Stimulated activated CD4-positive, alpha-beta T cell treated with anti-CD3 and anti-CD28 coated beads, Interleukin-1b, Interleukin-23, amount 100 ng/mL, for 24 hours (primary cell): ENCODE data around the gene TAF4.
"Not testable (repeated sequence)": the region's sequence is repeated elsewhere in the genome, so short reads cannot be mapped to it uniquely, and the experiment has no call there.

Experiments used
- DNase-seq, 4 experiments: peaks; one replicate each; pipeline ENCODE4 v3.0.0-alpha.2; 2020; ENCODE audit warnings: low read depth in 4 of 4, low spot score in 1 of 4

The TAF4 gene

GRCh38 chr20:62079166-62079565 lies 13.5 kb upstream of the TAF4 start:
- no peak for DNase-seq

GRCh38 chr20:62073323-62073722 lies 7.6 kb upstream of the TAF4 start:
- no peak for DNase-seq

GRCh38 chr20:62071669-62072430 lies 6.2 kb upstream of the TAF4 start:
- DNase-seq, result not testable (repeated sequence)

- no peak for DNase-seq
Measured at GRCh38 chr20:62069741-62070216, 4.1 kb upstream of the TAF4 start.

- DNase-seq, result no peak
Measured at GRCh38 chr20:62068997-62069396, 3.3 kb upstream of the TAF4 start.

- DNase-seq, result no peak
Measured at GRCh38 chr20:62067547-62068260, 2.0 kb upstream of the TAF4 start.

GRCh38 chr20:62066983-62067433 lies 1.3 kb upstream of the TAF4 start:
- DNase-seq, result peak in 1 of 4 experiments; percentile 18

GRCh38 chr20:62066339-62066982 lies 780 bp upstream of the TAF4 start:
- peak; percentile 11 to 45 (median 29) for DNase-seq

GRCh38 chr20:62064770-62065673 lies 659 bp downstream of the TAF4 start:
- DNase-seq, result no peak

GRCh38 chr20:62063981-62064769 lies 1.5 kb downstream of the TAF4 start:
- DNase-seq, result no peak

- no peak for DNase-seq
Measured at GRCh38 chr20:62063315-62063980, 2.2 kb downstream of the TAF4 start.

GRCh38 chr20:62062661-62063314 lies 2.9 kb downstream of the TAF4 start:
- DNase-seq, result no peak

- DNase-seq, result no peak
Measured at GRCh38 chr20:62061851-62062423, 3.7 kb downstream of the TAF4 start.

- no peak for DNase-seq
Measured at GRCh38 chr20:62060631-62061541, 4.8 kb downstream of the TAF4 start.

GRCh38 chr20:62059920-62060630 lies 5.6 kb downstream of the TAF4 start:
- DNase-seq, result no peak

- no peak for DNase-seq
Measured at GRCh38 chr20:62059401-62059800, 6.3 kb downstream of the TAF4 start.

GRCh38 chr20:62058941-62059340 lies 6.7 kb downstream of the TAF4 start:
- DNase-seq, result no peak
